ENCODE measurements around the gene MED14.

- no peak for TF ChIP-seq CTCF (IDR thresholded peaks at IDR 0.05; ENCODE audit: low read depth, low read length)
- no peak for TF ChIP-seq EZH2phosphoT487 (IDR thresholded peaks at IDR 0.05; ENCODE audit: low read depth)
Observed at GRCh38 chrX:40721489-40722106, 13.7 kb downstream of the MED14 start.

Measured in OCI-LY3 (cell line).